Measurements from ENCODE around the gene PTPRN2.

- TF ChIP-seq CTCF (IDR thresholded peaks at IDR 0.05) = no peak
- no peak for TF ChIP-seq POLR2AphosphoS5 (IDR thresholded peaks at IDR 0.05)
- TF ChIP-seq EP300 (IDR thresholded peaks at IDR 0.05) = no peak
Measured at GRCh38 chr7:157955348-157955999, 632.1 kb downstream of the PTPRN2 start.

Data from sigmoid colon (tissue), 4 donors.